Kidney (tissue), 14 donors: ENCODE data around the gene FKBP6. TPM values are rescaled to one million over a fixed set of nuclear protein-coding genes. Genes with fewer than 3 reads are reported as not detected.

Experiments
- DNase-seq, 5 donors: peaks; one replicate each; pipeline ENCODE4 v3.0.0-alpha.2; 2013 to 2020
- FAIRE-seq: peaks from 2 replicates; lab custom pipeline; 2012; peaks lifted over from hg19 to GRCh38; lab: Jason Lieb, UNC
- H3K27ac ChIP-seq, 2 donors: one replicate each; pipeline ENCODE4 v1.7.0; 2013; ENCODE audit warnings: low read depth in 2 of 2, low read length in 2 of 2, inconsistent platforms in 1 of 2
- H3K27me3 ChIP-seq: one replicate; pipeline ENCODE4 v1.7.1; 2013; ENCODE audit warnings: low read length, inconsistent platforms; ENCODE audit not compliant: control insufficient read depth, insufficient read depth
- H3K36me3 ChIP-seq, 3 donors: one replicate each; pipeline versions ENCODE4 v1.7.0 to v1.7.1; 2013; ENCODE audit warnings: low read length in 3 of 3, control low read depth in 1 of 3, inconsistent platforms in 1 of 3; ENCODE audit not compliant: insufficient read depth in 3 of 3, control insufficient read depth in 2 of 3
- H3K4me1 ChIP-seq, 3 donors: one replicate each; pipeline versions ENCODE4 v1.7.0 to v1.7.1; 2013; ENCODE audit warnings: low read length in 3 of 3, inconsistent platforms in 1 of 3, low read depth in 1 of 3; ENCODE audit not compliant: control insufficient read depth in 2 of 3, insufficient read depth in 2 of 3
- H3K4me3 ChIP-seq, 3 donors: one replicate each; pipeline versions ENCODE4 v1.7.0 to v1.8.1; 2013; ENCODE audit warnings: low read length in 3 of 3, control low read depth in 1 of 3, inconsistent platforms in 1 of 3
- H3K9ac ChIP-seq, 3 donors: one replicate each; pipeline versions ENCODE4 v1.7.0 to v1.7.1; 2013; ENCODE audit warnings: low read length in 3 of 3, control low read depth in 1 of 3, inconsistent platforms in 1 of 3
- H3K9me3 ChIP-seq, 3 donors: one replicate each; pipeline versions ENCODE4 v1.7.0 to v1.7.1; 2013; ENCODE audit warnings: low read length in 3 of 3, control low read depth in 1 of 3, inconsistent platforms in 1 of 3; ENCODE audit not compliant: control insufficient read depth in 2 of 3, insufficient read depth in 1 of 3
- intact Hi-C: fragments of 100-400 bp; cut with DNase I; formaldehyde crosslinking; loops from one replicate; pipeline ENCODE4 v1.11.1; 2022
- polyA plus RNA-seq: library from polyadenylated mRNA; stranded (reverse); fragments of 350-450 nt; fragmentation: Illumina TruSeq; extraction: RNeasy Lipid Tissue Mini Kit (QIAGEN cat#74804); gene quantifications from one replicate; pipeline ENCODE4 v1.2.3, GENCODE V29; 2014; ENCODE audit warnings: low read depth, low replicate concordance; ENCODE audit not compliant: insufficient read depth
- total RNA-seq: library from RNA; stranded (reverse); fragmentation: NEBNext Ultra II Directional; extraction: Animal tissue kit (Norgen Biotek cat#: 25700); gene quantifications from one replicate; pipeline ENCODE4 v1.2.1, GENCODE V29; 2021
- TF ChIP-seq, protein P1 (sequence below): IDR thresholded peaks from 3 replicates; pipeline ENCODE4 v1.5.1; 2012; ENCODE audit warnings: mild to moderate bottlenecking, moderate library complexity, borderline replicate concordance; ENCODE audit not compliant: insufficient read depth; ENCODE audit errors: extremely low read depth
- donor health status: control.
- donor health status: control.
- donor health status: control.
- donor health status: control.
- donor health status: control.
- donor health status: DM: yes; HTN: yes; CAD: no.
- donor health status: Normal renal cell carcinoma (clear cell type).

The FKBP6 gene
- total and polyA plus RNA-seq, 2 donors from 2014 or later: 0.13 TPM; not detected in 1

DNA sequence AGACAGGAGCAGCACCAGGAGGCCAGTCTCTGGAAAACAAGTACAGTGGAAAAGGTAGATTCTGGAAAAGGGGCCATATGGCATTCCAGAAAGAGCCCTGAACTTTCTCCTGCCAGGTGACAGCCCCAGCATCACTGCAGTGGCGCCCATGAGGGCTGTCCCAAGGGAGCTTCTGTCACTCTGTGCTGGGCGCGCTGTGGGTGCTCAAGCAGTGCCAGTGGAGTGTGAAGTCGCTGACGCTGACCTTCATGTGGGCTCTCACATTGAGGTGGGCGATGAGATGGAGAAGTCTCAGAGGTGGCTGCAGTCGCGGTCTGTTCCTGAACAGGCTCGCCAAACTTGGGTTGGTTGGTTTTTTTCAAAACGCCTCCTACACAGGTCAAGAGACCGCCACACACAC is 38.2 kb downstream of the FKBP6 start:
- no peaks in the 10 kb centered on the region for H3K27me3 ChIP-seq
- TF ChIP-seq, protein P1, sequence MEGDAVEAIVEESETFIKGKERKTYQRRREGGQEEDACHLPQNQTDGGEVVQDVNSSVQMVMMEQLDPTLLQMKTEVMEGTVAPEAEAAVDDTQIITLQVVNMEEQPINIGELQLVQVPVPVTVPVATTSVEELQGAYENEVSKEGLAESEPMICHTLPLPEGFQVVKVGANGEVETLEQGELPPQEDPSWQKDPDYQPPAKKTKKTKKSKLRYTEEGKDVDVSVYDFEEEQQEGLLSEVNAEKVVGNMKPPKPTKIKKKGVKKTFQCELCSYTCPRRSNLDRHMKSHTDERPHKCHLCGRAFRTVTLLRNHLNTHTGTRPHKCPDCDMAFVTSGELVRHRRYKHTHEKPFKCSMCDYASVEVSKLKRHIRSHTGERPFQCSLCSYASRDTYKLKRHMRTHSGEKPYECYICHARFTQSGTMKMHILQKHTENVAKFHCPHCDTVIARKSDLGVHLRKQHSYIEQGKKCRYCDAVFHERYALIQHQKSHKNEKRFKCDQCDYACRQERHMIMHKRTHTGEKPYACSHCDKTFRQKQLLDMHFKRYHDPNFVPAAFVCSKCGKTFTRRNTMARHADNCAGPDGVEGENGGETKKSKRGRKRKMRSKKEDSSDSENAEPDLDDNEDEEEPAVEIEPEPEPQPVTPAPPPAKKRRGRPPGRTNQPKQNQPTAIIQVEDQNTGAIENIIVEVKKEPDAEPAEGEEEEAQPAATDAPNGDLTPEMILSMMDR: no peak
- FAIRE-seq (no peak), DNase-seq (no peak)
- no peak overlapping the region for H3K9ac ChIP-seq
- H3K4me3 ChIP-seq: no peak overlapping the region
- no peaks in the 10 kb centered on the region for H3K36me3 ChIP-seq
- intact Hi-C loops: no loop called here
- no peak overlapping the region for H3K27ac ChIP-seq
- H3K4me1 ChIP-seq: no peaks in the 10 kb centered on the region
- no peaks in the 10 kb centered on the region for H3K9me3 ChIP-seq

DNA sequence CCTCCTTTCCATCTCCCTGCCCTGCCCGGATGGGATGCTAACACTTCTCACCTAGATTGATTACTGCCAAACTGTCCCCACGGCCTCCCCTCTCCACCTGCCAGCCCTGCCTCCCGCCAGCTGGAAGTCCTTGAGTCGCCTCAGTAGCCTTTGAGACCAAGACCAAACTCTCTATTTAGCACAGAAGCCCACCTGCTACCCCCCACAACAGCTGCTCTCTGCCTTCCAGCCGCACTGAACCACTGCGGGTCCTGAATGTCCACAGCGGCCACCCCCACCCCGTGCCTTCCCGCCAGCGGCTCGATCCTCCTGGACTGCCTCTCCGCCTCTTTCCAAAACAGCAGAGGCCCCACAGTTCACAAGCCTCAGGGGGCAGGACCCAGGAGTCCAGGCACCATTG is 39.0 kb downstream of the FKBP6 start:
- TF ChIP-seq, protein P1: no peak
- Histone ChIP-seq H3K9me3 (no peaks in the 10 kb centered on the region), H3K27ac (no peak overlapping the region), H3K9ac (no peak overlapping the region), H3K4me1 (no peaks in the 10 kb centered on the region), H3K36me3 (no peaks in the 10 kb centered on the region), H3K27me3 (no peaks in the 10 kb centered on the region), H3K4me3 (no peak overlapping the region)
- intact Hi-C loops: no loop called here
- DNase-seq (no peak), FAIRE-seq (no peak)

GRCh38 chr7:73369009-73369408 is 41.0 kb downstream of the FKBP6 start:
- intact Hi-C loops: no loop called here
- Histone ChIP-seq H3K9me3 (no peaks in the 10 kb centered on the region), H3K4me1 (no peaks in the 10 kb centered on the region), H3K27ac (no peak overlapping the region), H3K27me3 (no peaks in the 10 kb centered on the region), H3K36me3 (no peaks in the 10 kb centered on the region), H3K4me3 (no peak overlapping the region), H3K9ac (no peak overlapping the region)
- FAIRE-seq (no peak), DNase-seq (no peak)
- TF ChIP-seq, protein P1: no peak

DNA sequence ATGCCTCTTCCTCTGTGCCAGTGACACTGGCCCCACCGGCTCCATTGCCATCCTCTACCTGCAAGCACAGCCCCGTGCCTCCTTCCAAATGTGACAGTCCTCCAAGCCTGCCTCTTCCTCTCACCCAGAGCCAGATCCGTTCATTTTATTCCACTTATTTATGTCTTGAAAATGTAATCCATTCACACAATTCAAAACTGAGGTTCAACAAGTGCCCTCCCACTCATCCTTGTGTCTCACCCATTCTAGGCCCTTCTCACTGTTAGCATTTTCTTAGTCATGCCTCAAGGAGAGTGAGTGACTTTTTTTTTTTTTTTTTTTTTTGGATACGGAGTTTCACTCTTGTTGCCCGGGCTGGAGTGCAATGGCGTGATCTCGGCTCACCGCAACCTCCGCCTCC is 41.7 kb downstream of the FKBP6 start:
- no peaks in the 10 kb centered on the region for H3K36me3 ChIP-seq
- no peaks in the 10 kb centered on the region for H3K4me1 ChIP-seq
- H3K9me3 ChIP-seq: no peaks in the 10 kb centered on the region
- FAIRE-seq (no peak), DNase-seq (no peak)
- no peak overlapping the region for H3K4me3 ChIP-seq
- intact Hi-C loops: no loop called here
- H3K27me3 ChIP-seq: no peaks in the 10 kb centered on the region
- H3K9ac ChIP-seq: no peak overlapping the region
- TF ChIP-seq, protein P1: no peak
- no peak overlapping the region for H3K27ac ChIP-seq
